HL-60/S4 treated with retinoic acid at 250 ng/mL for 4 days and 3 days (cell line): ENCODE results near the gene UBE2Z.

Experiments used
- in situ Hi-C: fragments of 300-500 bp; cut with MboI; formaldehyde crosslinking; loops from 2 replicates; pipeline ENCODE4 v1.7.0; 2022; ENCODE audit warnings: low sequenced_read_pairs

Gene UBE2Z

GRCh38 chr17:48908047-48908843 lies at the start of gene UBE2Z:
TSS of gene UBE2Z (plus strand) at chr17:48908407. CDS start at chr17:48908504, 97 bp downstream.
- in situ Hi-C loops: no loop called here

GRCh38 chr17:48860034-48860433 lies 48.2 kb upstream of the UBE2Z start:
- in situ Hi-C loops: no loop called here

DNA sequence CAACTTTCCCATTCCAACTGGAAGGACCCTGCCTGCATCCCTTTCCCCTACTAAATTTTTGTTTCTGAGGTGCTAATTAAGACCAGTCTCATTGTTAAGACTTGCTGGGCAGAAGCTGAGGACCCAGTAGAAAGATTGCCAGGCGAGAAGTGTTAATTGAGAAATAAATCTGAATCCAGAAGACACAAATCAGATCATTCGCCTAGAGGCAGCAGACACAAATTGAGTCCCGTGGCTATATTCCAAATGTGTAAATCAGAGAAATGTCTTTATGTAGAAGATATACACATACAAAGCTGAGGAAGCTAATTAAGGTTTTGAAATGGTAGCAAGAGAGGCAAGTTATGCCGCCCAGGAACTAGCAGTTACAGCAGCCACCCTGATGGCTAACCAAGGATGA lies 47.8 kb upstream of the UBE2Z start:
- in situ Hi-C loops: no loop called here

- in situ Hi-C loops: no loop called here
Measured at GRCh38 chr17:48868916-48869500, 39.2 kb upstream of the UBE2Z start.

DNA sequence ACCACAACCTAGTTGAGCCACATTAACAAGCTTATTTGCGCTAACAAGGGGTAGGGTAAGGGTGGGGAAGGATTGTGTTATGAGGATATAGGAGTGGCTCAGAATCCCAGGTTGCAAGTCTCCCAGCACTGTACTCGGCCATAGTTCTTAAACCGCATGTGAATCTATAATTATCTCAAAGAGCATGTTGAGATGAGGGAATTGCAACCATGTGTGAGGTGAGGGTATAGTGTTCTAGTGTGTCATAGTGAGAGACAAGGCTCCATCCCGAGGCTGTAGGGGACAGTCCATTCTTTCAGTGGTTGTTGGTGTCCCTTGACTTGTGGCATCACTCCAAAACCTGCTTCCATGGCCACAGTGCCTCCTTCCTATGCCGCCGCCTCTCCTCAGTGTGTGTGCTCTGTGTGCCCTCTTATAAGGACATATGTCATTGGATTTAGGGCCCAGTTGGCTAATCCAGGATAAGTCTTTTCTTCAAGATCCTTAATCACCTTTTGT lies 38.3 kb upstream of the UBE2Z start:
- in situ Hi-C loops: loop anchor here (10.0 kb wide), 1 partner anchor 195 kb away; no protein-coding TSS in a partner anchor

GRCh38 chr17:48871035-48871550 lies 37.1 kb upstream of the UBE2Z start:
- in situ Hi-C loops: loop anchor here (10.0 kb wide), 1 partner anchor 196 kb away; no protein-coding TSS in a partner anchor

DNA sequence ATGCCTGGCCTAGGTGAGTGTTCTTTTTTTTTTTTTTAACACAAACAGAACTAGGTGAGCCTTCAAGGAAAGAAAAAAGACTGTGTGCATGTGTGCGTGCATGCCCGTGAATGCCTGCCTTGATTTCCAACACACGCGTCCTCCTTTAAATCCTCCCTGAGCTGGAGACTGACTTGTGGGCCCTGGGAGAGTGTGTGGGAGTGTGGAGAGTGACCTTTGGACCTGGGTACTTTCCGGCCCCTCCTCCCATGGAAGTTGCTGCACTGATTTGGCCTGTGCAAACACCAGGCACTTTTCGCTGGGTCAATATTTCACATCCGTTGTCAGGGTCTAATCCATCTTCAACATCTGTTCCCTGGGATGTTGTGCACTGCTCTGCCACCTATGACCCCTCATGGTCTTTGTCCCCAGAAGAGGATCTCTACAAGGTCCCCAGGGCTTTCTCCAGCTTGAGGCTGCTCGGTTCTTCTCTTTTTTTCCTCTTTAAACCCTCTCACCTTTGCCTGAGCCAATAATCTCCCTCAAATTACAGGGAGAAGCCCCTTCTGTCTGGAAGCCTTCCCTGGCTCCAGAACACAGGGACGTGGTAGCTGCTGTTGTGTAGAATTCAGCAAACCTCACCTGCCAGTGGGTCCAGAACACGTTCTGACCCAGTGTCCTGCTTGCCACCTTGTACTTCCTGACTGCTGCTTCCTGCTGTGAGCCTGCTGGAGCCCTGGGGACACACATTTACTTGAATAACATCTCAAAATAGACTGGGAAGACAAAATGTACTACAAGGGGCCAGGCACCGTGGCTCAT lies 36.5 kb upstream of the UBE2Z start:
- in situ Hi-C loops: loop anchor here (10.0 kb wide), 1 partner anchor 197 kb away; no protein-coding TSS in a partner anchor

DNA sequence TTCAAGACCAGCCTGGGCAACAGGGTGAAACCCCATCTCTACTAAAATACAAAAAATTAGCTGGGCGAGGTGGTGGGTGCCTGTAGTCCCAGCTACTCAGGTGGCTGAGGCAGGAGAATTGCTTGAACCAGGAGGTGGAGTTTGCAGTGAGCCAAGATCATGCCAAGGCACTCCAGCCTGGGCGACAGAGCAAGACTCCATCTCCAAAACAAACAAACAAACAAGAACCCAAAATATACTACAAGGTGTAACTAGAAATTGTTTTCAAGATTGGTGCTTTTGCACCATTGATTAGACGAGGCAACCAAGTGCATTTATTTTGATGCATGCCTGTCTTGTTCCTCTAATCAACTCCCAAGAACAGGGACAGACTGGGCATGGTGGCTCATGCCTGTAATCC lies 35.8 kb upstream of the UBE2Z start:
- in situ Hi-C loops: loop anchor here (10.0 kb wide), 1 partner anchor 198 kb away; no protein-coding TSS in a partner anchor

DNA sequence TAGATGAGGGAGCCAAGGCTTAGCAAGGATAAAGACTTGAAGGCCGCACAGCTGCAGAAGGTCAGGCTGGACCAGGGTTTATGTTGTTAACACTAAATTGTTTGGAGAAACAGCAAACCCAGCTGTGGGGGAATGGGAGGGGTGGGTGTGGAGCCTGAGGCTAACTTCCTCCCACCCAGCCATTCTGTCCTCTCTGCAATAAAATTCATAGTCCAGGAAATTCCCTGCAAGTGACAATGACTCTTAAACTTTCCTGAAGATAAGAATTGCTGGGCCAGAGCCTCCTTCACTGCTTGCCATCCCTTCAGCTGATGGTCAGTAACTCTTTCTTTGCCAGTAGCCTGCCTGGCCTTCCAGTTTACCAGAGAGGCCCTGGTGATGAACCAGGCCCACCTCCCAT lies 35.0 kb upstream of the UBE2Z start:
- in situ Hi-C loops: loop anchor here (10.0 kb wide), 1 partner anchor 198 kb away; no protein-coding TSS in a partner anchor

DNA sequence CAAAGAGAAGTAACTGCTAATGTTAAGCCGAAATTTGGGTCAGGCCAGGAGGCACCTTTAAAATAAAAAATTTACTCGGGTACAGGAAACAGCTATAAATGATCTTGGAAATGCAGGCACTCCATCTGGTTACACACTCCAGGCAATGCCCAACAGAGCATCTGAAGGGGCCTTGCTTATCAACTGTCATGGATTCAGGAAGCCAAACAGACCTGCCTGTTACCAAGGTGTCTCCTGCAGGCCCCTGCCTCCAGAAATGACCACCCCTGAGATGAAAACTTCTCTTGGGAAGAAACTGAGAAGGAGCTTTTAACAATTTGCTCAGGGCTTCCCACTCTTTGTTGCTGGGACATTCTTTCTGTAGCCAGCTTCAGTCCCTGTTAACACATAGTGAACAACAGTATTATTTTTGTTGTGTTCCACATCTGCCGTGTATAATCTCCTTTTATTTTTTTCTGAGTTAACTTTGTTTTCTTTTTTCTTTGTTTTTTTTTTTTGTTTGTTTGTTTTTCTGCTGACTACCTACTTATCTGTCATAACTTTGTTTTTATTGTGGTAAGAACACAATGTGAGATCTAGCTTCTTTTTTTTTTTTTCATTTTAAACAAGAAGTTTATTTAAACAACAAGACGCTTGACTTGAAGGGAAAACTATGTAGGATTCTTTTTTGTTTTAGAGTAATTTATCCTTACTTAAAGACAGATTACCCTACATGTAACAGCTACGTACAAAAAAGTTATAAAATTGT lies 34.3 kb upstream of the UBE2Z start:
- in situ Hi-C loops: loop anchor here (10.0 kb wide), 1 partner anchor 199 kb away; no protein-coding TSS in a partner anchor

DNA sequence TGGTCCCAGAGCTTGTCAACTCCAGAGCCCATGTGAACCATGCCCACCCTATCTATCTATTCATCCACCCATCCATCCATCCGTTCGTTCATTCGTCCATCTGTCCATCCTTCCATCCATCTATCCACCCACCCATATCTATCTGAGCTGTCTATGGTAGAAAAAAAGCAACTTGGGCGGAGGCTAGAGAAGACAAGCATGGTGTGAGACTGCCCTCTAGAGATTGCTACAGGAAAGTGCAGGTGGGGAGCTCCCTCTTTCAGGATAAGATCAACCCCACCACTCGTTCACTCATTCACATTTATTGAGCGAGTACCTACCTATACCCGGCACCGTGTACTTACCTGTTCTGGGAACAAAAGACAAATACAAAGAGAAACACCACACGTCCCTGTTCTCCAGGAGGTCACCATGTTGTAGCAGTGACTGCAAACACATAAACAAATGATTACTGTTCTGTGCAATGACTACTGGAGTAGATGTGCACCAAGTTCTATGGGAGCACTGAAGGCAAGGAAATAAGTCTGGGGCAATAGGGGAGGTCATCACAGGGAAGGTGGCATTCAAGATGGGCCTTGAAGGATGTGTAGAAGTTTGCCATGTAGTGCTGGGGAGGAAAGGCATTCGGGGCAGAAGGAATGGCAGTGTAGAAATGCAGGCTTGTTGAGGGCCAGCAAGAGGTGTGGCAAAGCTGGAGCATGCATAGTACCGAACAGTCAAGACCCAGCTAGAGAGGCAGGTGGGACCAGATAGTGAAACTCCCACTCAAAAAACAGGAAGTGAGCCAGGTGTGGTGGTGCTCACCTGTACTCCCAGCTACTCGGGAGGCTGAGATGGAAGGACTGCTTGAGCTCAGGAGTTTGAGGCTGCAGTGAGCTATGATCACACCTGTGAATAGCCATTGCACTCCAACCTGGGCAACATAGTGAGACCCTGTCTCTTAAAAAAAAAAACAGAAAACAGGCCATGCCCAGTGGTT lies 29.0 kb upstream of the UBE2Z start:
- in situ Hi-C loops: loop anchor here (5.0 to 10.0 kb wide), 2 partner anchors 62 to 204 kb away; partner anchors contain the start of gene TTLL6

- in situ Hi-C loops: no loop called here
Measured at GRCh38 chr17:48882272-48882671, 25.9 kb upstream of the UBE2Z start.

DNA sequence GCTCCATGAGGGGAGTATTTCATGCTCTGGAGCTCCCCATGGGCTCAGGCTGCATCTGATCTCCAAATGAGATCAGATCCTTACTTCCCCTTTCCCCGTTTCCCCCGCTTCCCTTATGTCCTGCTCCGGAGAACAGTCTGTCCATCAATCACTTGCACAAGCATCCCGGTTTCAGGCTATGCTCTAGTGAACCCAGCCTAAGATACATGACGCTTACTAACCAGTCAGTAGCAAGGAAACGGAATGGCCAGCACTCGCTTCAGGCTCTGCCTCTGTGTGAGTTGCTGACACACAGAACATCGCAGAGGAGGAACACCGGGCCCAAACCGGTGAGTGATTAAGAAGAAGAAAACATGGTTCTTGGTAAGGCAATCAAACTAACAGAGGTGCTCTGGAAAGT lies 25.0 kb upstream of the UBE2Z start:
- in situ Hi-C loops: no loop called here

DNA sequence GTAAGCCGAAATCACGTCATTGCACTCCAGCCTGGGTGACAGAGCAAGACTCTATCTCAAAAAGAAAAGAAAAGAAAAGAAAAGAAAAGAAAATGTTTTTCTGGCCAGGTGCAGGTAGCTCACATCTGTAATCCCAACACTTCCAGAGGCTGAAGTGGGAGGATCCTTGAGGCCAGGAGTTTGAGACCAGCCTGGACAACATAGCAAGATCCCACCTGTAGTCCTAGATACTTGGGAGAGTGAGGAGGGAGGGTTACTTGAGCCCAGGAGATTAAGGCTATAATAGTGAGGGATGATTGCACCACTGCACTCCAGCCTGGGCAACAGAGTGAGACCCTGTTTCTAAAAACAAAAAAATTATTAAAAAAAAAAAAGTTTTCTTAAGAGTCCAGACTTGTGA lies 18.1 kb upstream of the UBE2Z start:
- in situ Hi-C loops: no loop called here

- in situ Hi-C loops: no loop called here
Measured at GRCh38 chr17:48892940-48893645, 15.1 kb upstream of the UBE2Z start.

GRCh38 chr17:48893646-48894508 lies 14.3 kb upstream of the UBE2Z start:
- in situ Hi-C loops: no loop called here

DNA sequence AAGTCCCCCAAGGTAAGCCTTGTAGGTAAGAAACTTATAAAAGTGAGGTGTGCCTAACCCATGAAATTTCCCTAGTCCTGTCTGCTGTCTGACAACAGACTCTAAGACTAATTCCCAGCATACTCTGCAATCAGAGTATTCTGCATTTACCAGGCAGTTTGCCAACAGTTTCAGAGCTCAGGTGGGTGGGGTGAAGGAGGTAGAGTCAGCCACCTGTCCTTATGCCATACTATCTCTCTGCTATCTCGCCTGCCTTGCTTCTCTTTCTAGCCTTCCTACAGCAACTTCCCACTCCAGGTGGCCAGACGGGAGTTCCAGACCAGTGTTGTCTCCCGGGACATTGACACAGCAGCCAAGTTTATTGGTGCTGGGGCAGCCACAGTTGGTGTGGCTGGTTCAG lies 13.3 kb upstream of the UBE2Z start:
- in situ Hi-C loops: no loop called here
